ENCODE measurements around the gene VWA8. TPM values are rescaled to one million over a fixed set of nuclear protein-coding genes. Genes with fewer than 3 reads are reported as not detected.
"Not testable (repeated sequence)": the region's sequence is repeated elsewhere in the genome, so short reads cannot be mapped to it uniquely, and the experiment has no call there.

Gene VWA8
- total RNA-seq, 1 donor from 2014 or later, result 6.8 TPM

- no peak for DNase-seq (ENCODE audit: low read depth in 2 of 2)
Measured at GRCh38 chr13:41589434-41589833, 371.5 kb downstream of the VWA8 start.

DNA sequence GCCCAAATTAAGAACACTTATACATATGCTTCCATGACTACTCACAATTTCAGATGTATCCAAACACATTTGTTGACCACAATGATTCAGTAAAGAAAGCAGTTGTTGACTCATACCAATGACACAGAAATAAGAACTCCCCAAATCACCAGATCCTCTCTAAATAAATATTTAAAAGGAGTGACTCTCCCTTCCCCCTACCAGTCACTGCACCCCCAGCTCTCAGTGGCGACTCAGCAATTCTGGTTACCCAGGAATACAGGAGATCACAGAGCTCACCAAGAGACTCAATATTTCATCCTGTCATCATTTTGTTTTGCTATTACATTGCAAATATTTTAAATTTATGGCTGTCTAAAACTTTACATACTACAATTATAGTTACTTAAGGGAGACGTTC is 372.0 kb downstream of the VWA8 start:
- DNase-seq (ENCODE audit: low read depth in 2 of 2), result no peak

DNA sequence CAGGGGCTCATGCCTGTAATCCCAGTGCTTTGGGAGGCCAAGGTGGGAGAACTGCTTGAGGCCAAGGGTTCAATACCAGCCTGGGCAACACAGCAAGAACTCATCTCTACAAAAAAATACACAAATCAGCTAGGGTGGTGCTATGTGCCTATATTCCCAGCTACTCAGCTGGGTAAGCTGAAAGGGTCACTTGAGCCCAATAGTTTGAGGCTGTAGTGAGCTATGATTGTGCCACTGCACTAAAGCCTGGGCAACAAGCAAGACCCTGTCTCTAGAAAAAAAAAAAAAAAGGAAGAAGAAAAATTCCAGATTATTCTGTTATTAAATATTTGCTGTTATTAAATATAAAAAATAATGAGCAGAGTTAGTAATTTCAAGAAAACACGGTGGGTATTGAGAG is 372.5 kb downstream of the VWA8 start:
- no peak for DNase-seq (ENCODE audit: low read depth in 2 of 2)

- DNase-seq (ENCODE audit: low read depth in 2 of 2), result no peak
Measured at GRCh38 chr13:41587490-41587889, 373.4 kb downstream of the VWA8 start.

GRCh38 chr13:41586216-41586615 is 374.7 kb downstream of the VWA8 start:
- DNase-seq (ENCODE audit: low read depth in 2 of 2), result no peak

DNA sequence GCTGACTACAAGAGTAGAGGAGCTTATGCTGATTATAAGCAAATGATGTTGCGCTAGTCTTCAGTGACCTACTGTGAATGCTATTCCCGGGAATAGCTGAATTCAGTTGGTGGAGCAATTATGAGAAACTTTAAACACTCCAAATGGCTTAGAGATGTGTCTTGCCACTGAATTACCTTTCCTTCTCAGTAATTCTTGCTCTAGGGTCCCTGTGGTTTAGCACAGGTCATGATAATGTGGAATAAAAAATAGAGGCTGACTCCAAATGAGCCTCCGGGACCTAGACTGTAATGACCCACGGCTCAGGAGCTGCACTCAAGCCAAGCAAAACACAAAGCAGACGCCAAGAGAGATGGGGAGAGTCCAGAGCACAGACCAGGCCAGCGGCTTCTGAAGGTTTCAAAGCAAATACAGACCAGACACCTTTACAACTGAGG is 378.9 kb downstream of the VWA8 start:
- DNase-seq (ENCODE audit: low read depth in 2 of 2), result no peak

DNA sequence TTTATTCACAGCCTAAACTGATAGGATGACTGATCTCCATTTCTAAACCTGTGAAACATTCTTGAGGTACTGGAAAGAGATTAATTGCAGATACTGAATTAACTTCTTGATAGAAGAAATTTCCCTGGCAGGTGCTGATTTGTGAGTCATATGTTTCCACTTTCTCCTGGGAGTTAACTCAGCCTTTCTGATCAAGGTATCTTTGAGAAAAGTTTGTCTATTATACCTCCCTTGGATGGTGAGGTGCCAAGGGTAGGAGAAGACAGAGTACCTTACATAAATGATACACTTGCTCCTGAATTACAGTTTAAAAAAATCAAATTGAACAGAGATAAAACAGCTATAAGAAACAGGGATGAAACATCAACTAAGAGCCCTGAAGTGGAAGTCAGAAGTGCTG is 380.6 kb downstream of the VWA8 start:
- no peak for DNase-seq (ENCODE audit: low read depth in 2 of 2)

- no peak for DNase-seq (ENCODE audit: low read depth in 2 of 2)
Measured at GRCh38 chr13:41579881-41580280, 381.0 kb downstream of the VWA8 start.

DNA sequence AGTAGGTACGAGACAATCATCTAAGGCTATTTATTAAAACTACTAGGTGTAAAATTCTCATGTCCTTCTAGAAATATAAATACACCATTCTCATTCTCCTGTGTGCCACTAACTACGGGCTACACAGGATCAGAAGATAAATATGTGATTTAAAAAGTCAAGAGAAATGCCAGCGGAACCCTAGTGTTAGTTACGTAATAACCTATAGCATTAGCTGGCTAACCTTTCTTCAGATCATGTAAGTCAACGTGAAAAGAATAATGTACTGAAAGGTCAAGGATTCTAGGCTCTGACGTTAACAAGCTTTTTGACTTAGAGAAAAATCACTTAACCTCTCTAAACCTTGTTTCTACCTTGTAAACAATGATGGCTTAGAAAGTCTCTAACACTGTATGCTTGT is 381.7 kb downstream of the VWA8 start:
- no peak for DNase-seq (ENCODE audit: low read depth in 2 of 2)

- DNase-seq (ENCODE audit: low read depth in 2 of 2), result no peak
Measured at GRCh38 chr13:41578371-41578770, 382.5 kb downstream of the VWA8 start.

DNA sequence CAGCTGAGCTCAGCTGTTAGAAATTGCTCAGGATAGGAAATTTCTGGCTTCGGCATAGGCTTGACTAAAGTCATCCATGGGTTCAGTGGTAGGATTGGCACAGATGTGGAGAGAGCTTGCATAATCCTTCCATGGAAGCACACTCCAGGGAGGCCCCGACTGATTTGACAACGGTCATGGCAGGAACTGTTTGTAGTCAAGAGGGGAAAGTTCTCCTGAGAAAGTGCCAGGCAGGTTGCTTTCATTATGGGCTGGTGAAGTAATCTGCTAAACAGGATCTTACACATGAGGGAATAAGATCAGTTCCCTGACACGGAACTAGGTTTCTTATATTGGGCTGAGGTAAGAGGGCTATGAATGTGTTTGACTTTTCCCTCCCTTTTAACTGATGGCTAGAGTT is 383.5 kb downstream of the VWA8 start:
- no peak for DNase-seq (ENCODE audit: low read depth in 2 of 2)

DNA sequence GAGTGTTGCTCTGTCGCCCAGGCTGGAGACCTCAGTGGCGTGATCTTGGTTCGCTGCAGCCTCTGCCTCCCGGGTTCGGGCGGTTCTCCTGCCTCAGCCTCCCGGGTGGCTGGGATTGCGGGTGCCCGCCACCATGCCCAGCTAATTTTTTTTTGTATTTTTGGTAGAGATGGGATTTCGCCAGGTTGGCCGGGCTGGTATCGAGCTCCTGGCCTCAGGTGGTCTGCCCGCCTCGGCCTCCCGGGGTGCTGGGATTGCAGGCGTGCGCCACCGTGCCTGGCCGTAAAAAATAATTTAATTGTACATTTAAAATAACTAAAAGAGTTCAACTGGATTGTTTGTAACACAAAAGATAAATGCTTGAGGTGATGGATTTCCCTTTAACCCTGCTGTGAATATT is 387.3 kb downstream of the VWA8 start:
- DNase-seq (ENCODE audit: low read depth in 2 of 2), result not testable (repeated sequence)

- DNase-seq (ENCODE audit: low read depth in 2 of 2), result not testable (repeated sequence)
Measured at GRCh38 chr13:41571817-41572340, 389.0 kb downstream of the VWA8 start.

GRCh38 chr13:41568972-41569351 is 391.9 kb downstream of the VWA8 start:
- peak in 1 of 2 donors; percentile 32 for DNase-seq (ENCODE audit: low read depth in 2 of 2)

- no peak for DNase-seq (ENCODE audit: low read depth in 2 of 2)
Measured at GRCh38 chr13:41568143-41568971, 392.6 kb downstream of the VWA8 start.

DNA sequence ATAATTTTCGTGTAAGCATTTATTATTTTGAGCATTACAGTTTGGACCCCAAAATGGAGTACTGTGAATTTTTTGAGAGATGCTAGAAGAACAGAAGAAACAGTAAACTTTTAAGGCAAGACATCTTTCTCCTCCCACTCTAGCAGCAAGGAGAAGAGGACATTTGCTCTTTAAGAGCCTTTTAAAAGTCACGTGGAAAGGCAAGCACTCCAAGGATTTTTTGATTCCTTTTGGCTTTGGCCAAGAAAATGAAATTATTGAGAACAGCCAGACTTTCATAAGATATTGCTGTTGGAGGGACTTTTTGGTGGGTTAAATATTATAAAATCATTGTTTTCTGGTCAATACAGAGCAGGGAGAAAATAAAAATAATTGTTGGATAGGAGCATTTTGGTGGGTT is 393.5 kb downstream of the VWA8 start:
- DNase-seq (ENCODE audit: low read depth in 2 of 2), result no peak

DNA sequence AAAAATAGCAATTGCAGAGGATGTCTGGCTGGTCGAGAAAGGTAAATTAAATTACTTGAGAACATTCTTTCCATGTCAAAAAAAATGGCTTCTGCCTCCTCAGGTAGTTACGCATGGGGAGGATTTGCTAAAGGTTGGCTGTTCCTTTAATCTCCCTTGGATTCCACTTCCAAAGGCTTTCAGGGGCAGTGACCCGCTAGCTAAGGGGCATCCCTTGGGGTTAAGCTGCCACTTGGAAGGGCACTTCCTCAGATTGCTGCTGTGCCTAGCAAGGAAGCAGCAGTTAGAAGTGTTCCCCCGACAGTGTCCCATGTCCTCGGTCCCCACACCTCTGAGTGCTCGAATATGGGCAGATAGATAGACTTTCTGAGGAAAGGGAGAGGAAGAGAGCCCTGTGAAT is 395.1 kb downstream of the VWA8 start:
- no peak for DNase-seq (ENCODE audit: low read depth in 2 of 2)

DNA sequence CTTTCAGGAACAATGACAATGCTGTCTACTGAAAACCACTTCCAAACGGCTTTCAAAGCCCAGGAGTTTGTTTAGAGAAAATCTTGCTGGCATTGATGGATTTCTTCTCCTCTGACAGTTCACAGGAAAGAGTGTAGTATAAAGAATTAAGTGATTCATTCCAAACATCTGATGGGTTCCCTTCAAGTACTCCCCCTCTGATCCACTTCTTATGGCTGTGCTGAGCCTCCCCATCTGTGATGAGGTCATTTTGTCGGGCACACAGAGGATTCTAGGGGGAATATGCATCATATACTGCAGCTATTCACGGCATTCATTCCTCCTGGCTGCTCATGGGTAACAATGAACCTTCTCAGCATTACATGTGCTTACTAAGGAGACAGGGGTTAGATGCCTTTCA is 395.7 kb downstream of the VWA8 start:
- DNase-seq (ENCODE audit: low read depth in 2 of 2), result peak in 1 of 2 donors; percentile 74

GRCh38 chr13:41563984-41564365 is 396.9 kb downstream of the VWA8 start:
- no peak for DNase-seq (ENCODE audit: low read depth in 2 of 2)

DNA sequence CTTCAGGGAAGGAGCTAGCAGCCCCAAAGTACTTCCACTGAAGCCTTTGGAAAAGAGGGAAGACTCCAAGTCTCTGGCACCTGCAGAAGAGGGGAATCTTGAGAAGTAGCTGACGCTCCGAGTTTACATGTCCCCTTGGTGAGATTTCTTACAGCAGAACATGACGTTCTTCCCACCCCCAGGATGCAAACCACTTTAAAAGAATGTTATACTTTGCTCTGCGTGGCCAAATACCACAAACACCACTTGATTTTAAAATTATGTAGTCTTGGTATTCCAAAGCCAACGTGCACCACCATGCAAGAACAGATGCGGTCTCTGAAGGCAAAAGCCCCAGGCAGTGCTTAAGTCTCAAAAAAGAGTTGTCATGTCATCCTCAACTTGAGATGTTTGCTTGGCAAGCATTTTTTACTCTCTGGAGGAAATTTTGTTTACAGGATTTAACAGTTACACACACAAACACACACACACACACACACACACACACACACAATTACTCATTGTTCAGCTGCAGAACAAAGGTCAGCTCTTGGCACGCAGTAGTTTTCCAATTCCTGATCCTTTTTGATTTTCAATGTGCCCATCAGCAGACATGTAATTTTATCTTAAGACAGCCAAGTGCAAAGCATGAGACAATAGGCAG is 397.4 kb downstream of the VWA8 start:
- peak; percentile 24 to 82 for DNase-seq (ENCODE audit: low read depth in 2 of 2)

- no peak for DNase-seq (ENCODE audit: low read depth in 2 of 2)
Measured at GRCh38 chr13:41562541-41563178, 398.2 kb downstream of the VWA8 start.

- DNase-seq (ENCODE audit: low read depth in 2 of 2), result peak in 1 of 2 donors; percentile 40
Measured at GRCh38 chr13:41562083-41562482, 398.8 kb downstream of the VWA8 start.
